SJSA1 (cell line): Measurements from ENCODE around the gene NCOR2. TPM values are rescaled to one million over a fixed set of nuclear protein-coding genes. Genes with fewer than 3 reads are reported as not detected.

Experiments used
- DNase-seq, 2 experiments: peaks; one replicate each; pipeline ENCODE4 v3.0.0-alpha.2; 2015 to 2020; ENCODE audit warnings: low spot score in 2 of 2, low read depth in 1 of 2
- H3K27ac ChIP-seq: fragments of 250-450 bp; sonication (Bioruptor Pico); 2 replicates; pipeline ENCODE4 v1.5.1; 2020; ENCODE audit warnings: mild to moderate bottlenecking, moderate library complexity
- H3K27me3 ChIP-seq: fragments of 250-450 bp; sonication (Bioruptor Pico); replicated peaks from 2 replicates; pipeline ENCODE4 v1.5.1; 2020; ENCODE audit warnings: mild to moderate bottlenecking, moderate library complexity
- H3K36me3 ChIP-seq: fragments of 250-450 bp; sonication (Bioruptor Pico); 2 replicates; pipeline ENCODE4 v1.5.1; 2020; ENCODE audit warnings: mild to moderate bottlenecking
- H3K4me1 ChIP-seq: fragments of 250-450 bp; sonication (Bioruptor Pico); replicated peaks from 2 replicates; pipeline ENCODE4 v1.6.1; 2021; ENCODE audit warnings: mild to moderate bottlenecking
- H3K4me3 ChIP-seq: fragments of 250-450 bp; sonication (Bioruptor Pico); 2 replicates; pipeline ENCODE4 v1.5.1; 2020; ENCODE audit warnings: mild to moderate bottlenecking
- H3K9me3 ChIP-seq: fragments of 250-450 bp; sonication (Bioruptor Pico); replicated peaks from 2 replicates; pipeline ENCODE4 v1.5.1; 2020; ENCODE audit warnings: mild to moderate bottlenecking
- total RNA-seq: library from RNA; depleted of rRNA; stranded (reverse); fragments of >200 nt; shearing (Covaris generic); gene quantifications from 2 replicates; pipeline ENCODE4 v1.2.3, GENCODE V29; 2014

Gene NCOR2
- total RNA-seq, 1 experiment from 2014 or later: 44.3 TPM

DNA sequence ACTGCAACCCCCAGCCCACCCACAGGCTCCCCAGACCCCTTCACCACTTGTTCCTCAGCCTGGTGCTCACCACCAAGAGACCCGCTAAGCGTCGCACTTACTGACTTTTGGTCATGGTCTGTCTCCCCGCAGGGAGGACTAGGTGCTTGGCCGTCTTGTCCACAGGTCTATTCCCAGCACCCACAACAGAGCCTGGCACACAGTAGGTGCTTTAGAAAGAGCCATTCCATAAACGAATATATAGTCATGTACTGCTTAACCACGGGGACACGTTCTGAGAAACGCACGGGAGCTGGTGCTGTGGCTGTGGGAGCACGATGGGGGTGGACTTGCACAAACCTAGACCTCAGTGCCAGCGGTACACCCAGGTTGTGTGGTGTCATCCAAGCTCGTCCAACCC, 34.0 kb downstream of the NCOR2 start:
- Histone ChIP-seq H3K9me3 (no peaks in the 10 kb centered on the region), H3K27me3 (no peaks in the 10 kb centered on the region), H3K27ac (no peak overlapping the region), H3K4me3 (no peak overlapping the region), H3K4me1 (peaks cover 24% of the 10 kb centered on the region), H3K36me3 (peaks cover 35% of the 10 kb centered on the region)
- DNase-seq: no peak

DNA sequence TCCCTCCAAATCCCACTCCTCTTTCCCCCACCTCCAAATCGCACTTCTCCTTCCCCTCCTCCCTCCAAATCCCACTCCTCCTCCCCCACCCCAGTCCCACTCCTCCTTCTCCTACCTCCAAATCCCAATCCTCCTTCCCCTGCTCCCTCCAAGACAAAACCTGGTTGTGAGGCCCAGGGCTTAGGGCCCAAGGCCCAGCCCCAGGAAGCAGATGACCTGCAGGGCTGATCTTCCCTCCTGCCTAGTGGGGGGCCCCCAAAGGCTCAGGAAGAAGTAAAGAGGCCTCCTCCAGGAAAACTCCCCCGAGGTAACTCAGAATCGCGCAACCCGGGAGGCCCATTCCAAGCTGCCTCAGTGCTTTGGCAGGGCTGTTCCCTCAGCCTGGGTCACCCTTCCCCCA, 34.4 kb downstream of the NCOR2 start:
- H3K27ac ChIP-seq: no peak overlapping the region
- no peaks in the 10 kb centered on the region for H3K9me3 ChIP-seq

DNA sequence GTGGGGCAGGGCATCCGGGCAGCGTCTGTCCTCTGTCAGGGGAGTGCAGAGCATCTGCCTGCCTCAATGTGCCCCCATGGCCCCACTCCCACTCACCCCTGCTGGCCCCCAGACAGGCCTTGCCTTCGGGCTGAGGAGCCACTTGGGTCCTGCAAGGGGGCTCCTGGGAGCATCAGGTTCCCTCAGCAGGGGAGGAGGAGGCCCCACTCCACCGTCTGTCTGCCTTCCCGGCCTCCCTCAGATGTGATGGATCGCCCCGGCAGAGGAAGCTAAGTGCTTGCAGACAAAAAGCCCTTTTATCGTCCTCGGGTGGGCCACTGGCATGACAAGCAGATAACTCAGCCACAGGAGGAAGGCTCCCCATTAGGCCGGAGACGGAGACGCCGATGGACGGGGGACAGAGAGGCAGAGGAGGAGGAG, 35.1 kb downstream of the NCOR2 start:
- Histone ChIP-seq H3K27me3 (no peaks in the 10 kb centered on the region), H3K4me1 (peaks cover 13% of the 10 kb centered on the region), H3K27ac (no peak overlapping the region), H3K9me3 (no peaks in the 10 kb centered on the region), H3K36me3 (peaks cover 42% of the 10 kb centered on the region), H3K4me3 (no peak overlapping the region)
- DNase-seq: no peak

More for the DNA sequence above, 34.4 kb downstream of the NCOR2 start:
- Histone ChIP-seq H3K36me3 (peaks cover 36% of the 10 kb centered on the region), H3K4me3 (no peak overlapping the region), H3K4me1 (peaks cover 19% of the 10 kb centered on the region), H3K27me3 (no peaks in the 10 kb centered on the region)
- no peak for DNase-seq

DNA sequence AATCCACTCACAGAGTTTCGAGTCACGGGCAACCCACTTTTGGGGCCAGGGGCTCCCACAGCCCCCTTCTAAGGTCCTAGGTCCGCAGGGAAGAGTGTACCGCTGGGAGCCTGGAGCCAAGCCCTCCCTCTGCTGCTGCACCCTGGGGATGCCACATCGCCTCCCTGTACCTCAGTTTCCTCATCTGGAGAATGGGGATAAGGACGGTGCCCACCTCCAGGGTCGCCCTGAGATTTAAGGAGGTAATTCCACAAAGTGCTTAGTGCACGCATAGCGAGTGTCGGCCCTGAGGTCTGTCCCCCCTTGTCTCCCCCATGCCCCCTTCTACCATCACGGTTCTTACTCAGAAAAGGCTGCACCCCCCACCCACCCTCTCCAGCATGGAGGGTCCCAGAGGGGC, 35.5 kb downstream of the NCOR2 start:
- peaks cover 9% of the 10 kb centered on the region for H3K4me1 ChIP-seq
- no peak for DNase-seq
- H3K27ac ChIP-seq: no peak overlapping the region
- no peaks in the 10 kb centered on the region for H3K27me3 ChIP-seq
- H3K9me3 ChIP-seq: no peaks in the 10 kb centered on the region
- H3K36me3 ChIP-seq: peaks cover 45% of the 10 kb centered on the region
- no peak overlapping the region for H3K4me3 ChIP-seq

DNA sequence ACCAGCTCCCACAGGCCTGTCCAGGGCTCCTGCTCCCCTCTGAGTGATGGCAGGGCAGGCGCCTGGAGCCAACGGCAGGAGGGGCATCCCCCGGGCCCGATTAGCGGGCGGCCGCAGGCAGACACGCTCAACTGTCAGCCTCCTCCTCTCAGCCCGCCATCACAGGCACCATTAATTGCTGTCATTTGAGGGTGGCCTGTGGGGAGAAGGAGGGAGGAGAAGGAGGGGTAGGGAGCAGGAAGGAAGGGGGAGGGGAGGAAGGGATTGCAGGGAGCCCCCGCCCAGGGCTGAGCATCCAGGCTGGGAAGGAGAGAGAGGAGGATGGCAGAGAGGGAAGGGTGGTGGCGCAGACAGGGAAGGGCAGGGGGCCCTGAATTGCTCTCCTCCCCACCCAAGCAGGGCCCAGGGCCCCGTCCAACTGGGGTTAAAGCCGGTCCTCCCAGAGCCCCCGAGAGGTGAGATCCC, 36.1 kb downstream of the NCOR2 start:
- Histone ChIP-seq H3K27ac (no peak overlapping the region), H3K4me3 (no peak overlapping the region)

DNA sequence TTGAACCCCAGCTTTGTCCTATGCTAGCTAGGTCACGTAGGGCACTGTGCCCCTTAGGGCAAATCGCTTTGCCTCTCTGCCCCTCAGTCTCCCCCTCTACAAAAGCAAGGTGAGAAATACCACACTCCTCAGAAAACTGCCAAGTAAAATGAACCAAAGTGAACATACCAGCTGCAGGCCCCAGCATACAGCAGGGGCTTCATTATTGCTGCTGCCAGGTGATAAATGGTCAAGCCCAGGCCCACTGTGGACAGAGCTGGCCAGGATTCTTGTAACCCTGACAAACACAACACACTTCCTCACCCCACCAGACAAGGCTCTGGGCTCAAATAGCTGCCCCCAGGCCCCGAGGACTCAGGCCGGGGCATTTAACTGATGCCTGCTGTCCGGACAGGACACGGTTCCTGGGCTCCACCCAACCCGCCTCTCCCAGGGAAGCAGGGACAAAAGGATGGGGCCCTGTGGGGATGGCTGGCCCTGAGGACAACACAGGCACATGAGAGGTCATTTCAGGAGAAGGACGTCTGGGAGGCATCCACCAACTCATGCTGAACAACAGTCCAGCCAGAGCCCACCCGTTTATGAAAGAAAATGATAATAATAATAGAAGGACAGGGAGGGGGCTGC, 36.7 kb downstream of the NCOR2 start:
- H3K9me3 ChIP-seq: no peaks in the 10 kb centered on the region
- no peak overlapping the region for H3K4me3 ChIP-seq
- H3K4me1 ChIP-seq: no peaks in the 10 kb centered on the region
- DNase-seq: no peak
- H3K36me3 ChIP-seq: peaks cover 52% of the 10 kb centered on the region
- no peak overlapping the region for H3K27ac ChIP-seq
- H3K27me3 ChIP-seq: no peaks in the 10 kb centered on the region

More for the DNA sequence above, 36.1 kb downstream of the NCOR2 start:
- Histone ChIP-seq H3K36me3 (peaks cover 49% of the 10 kb centered on the region), H3K4me1 (peaks cover 3% of the 10 kb centered on the region), H3K27me3 (no peaks in the 10 kb centered on the region), H3K9me3 (no peaks in the 10 kb centered on the region)
- DNase-seq: no peak

DNA sequence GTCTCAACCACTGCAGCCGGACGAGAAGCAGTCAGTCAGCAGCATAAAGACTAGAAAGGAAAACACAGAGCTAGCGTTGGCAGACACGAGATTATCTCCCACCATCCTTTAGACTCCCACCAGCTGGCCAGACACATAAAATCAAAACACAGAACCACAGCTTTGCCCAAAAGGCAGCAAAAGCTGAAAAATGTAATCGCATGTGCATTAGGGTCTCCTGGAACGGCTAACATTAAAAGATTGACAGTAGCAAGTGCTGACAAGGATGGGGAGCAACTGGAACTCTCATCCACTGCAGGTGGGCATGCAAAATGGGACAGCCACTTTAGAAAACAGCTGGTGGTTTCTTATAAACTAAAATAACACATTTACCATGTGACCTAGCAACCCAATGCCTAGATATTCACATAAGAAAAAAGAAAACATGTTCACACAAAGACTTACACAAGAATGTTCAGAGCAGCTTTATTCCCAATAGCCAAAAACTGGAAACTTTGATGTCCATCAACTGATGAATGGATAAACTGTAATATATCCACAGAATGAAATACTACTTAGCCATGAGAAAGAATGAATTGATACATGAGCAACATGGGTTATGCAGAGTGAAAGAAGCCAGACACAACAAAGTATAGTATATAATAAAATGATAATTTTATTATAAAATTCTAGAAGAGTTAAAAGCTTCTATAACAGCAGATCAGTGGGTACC, 37.7 kb downstream of the NCOR2 start:
- Histone ChIP-seq H3K27ac (no peak overlapping the region), H3K27me3 (no peaks in the 10 kb centered on the region), H3K4me1 (peaks cover under 1% of the 10 kb centered on the region)

DNA sequence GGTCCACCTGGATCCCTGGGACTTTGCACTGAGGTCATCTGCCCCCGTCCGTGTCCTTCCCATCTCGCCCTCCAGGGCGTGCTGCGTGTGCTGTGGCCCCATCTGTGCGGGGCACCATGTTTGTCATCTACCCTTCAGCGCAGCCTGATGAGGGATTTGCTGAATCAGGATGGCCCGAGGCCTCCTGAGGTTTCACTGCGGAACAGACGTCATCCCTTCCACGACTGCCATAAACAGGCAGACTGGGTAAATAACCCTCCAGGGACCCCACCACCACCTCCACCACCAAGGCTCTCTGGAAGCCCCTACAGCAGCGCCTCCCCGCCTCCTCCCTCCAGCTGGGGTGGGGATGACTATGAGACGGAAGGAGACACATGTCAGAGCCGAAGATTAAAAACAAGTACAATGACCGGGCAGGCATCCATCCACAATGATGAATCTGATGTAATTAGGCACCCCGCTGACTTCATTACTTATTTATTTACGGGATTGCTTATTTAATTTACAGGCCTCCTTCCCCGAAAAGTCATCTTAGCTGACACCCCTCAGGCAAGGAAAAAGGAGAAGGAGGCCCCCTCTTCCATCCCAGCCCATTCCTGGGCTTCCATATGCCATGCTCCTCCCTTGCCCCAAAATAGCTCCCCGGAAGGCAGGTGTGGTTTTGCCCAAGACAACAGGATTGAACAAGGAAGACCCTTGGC, 39.4 kb downstream of the NCOR2 start:
- no peak overlapping the region for H3K4me3 ChIP-seq
- no peaks in the 10 kb centered on the region for H3K9me3 ChIP-seq
- H3K27ac ChIP-seq: no peak overlapping the region
- DNase-seq: no peak
- peaks cover 11% of the 10 kb centered on the region for H3K4me1 ChIP-seq
- peaks cover 45% of the 10 kb centered on the region for H3K36me3 ChIP-seq
- H3K27me3 ChIP-seq: no peaks in the 10 kb centered on the region

More for the DNA sequence above, 37.7 kb downstream of the NCOR2 start:
- Histone ChIP-seq H3K4me3 (no peak overlapping the region), H3K36me3 (peaks cover 51% of the 10 kb centered on the region), H3K9me3 (no peaks in the 10 kb centered on the region)
- no peak for DNase-seq

DNA sequence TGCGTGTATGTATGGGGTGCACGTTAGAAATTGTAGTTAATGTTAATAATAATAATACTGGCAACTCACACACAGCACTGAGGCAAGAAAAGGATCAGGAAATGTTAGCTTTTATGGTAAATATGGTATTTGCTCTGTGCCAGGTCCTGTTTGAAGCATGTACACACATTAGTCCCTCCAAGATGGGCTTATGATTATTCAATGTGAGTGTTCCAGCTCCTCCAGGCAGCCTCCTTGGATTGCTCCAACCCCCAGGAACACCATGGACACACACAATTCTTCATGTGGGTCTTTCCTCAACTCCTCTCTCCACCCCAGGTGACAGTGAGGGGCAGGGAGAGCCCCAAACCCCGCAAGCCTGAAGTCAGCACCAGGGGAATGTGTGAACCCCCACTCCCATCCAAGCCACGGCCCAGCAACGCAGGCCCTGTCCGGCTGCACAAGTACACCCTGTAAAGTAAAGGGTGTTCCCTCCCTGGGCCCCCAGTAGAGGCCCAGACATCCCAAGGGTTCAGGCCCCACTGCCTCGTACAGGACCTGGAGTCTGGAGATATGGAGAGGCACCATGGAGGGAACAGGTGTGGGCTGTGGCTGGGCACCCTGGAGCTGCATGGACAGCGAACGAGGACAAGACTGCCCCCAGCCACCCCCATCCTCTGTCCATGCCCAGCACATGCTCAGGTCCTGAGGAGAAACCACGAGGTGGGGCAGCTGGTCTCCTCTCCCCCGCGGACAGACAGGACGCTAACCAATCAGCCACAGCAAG, 41.3 kb downstream of the NCOR2 start:
- peaks cover 62% of the 10 kb centered on the region for H3K36me3 ChIP-seq
- H3K27me3 ChIP-seq: no peaks in the 10 kb centered on the region
- H3K4me1 ChIP-seq: peaks cover 11% of the 10 kb centered on the region
- no peak overlapping the region for H3K27ac ChIP-seq
- no peak overlapping the region for H3K4me3 ChIP-seq
- no peaks in the 10 kb centered on the region for H3K9me3 ChIP-seq
- no peak for DNase-seq

DNA sequence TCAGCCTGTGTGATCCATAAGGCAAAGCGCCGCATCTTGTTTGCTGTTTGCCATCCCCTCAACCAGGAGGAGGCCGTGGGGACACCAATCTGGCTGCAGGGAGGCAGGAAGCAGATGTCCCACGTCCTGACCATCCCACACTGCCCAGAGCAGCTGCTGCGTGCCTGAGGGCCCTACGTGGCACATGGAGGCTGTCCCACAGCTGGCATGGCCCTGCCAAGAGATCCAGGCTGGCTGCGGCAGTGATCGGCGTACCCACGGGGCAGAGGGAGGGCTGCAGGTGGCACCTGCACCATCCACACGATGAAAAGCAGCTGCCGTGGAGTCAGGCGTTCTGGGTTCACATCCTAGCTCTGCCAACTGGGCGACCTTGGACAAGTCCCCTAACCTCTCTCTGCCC, 42.0 kb downstream of the NCOR2 start:
- H3K4me1 ChIP-seq: peaks cover 17% of the 10 kb centered on the region
- no peak for DNase-seq
- H3K36me3 ChIP-seq: peaks cover 65% of the 10 kb centered on the region
- no peak overlapping the region for H3K27ac ChIP-seq
- no peaks in the 10 kb centered on the region for H3K9me3 ChIP-seq
- H3K4me3 ChIP-seq: no peak overlapping the region
- no peaks in the 10 kb centered on the region for H3K27me3 ChIP-seq

DNA sequence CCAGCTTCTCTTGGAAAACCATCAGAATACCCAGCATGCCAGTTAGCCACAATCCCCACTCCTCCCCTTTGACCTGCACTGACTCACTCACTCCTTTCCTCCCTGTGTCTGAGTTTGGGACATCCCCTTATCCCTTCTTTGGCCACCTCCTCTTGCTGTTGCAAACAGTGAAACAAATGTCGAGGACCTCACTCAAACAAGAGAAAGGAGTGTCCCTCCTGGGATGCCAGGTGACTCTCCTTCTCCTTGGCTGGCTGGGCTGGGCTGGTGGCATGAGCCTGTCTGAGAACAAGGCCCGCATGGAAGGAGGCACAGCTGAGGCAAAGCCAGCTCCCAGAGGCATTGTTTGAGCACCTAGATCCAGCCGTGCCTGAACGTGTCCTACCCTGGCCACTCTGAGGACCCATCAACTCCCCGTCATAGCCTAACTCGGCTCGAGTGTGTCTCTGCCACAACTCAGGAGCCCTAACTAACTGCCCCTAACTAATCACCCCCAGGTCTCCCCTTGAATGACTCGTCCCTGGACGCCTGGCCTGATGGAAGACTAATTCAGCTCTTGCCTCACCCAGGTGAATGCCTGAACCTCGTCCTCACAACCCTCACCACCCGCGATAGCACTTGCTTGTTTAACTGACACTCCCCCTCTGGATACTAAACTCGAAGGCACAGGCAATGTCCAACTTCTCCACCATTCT, 43.0 kb downstream of the NCOR2 start:
- H3K4me3 ChIP-seq: no peak overlapping the region
- H3K4me1 ChIP-seq: peaks cover 28% of the 10 kb centered on the region
- peak in 1 of 2 experiments; percentile 39 for DNase-seq
- H3K27me3 ChIP-seq: no peaks in the 10 kb centered on the region
- H3K27ac ChIP-seq: no peak overlapping the region; the same call in 1 of the 2 replicates
- H3K36me3 ChIP-seq: peaks cover 68% of the 10 kb centered on the region
- no peaks in the 10 kb centered on the region for H3K9me3 ChIP-seq

DNA sequence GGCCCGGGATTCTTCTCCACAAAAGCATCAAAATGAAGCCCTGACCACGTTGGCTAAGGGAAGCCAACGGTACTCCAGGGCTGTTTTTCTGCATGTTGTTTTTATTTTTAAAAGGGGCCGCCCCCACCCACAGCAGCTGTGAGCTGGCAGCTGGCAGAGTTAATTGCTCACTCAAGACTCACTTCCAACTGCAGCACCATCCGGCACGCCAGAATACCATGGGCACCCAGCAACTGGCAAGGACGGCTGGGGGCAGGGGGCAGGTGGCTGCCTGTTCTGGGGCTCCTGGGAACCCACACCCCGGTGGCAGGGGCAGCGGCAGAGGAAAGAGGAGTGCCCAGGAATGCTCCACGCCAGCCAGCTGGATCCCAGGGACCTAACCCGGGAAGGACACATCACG, 44.3 kb downstream of the NCOR2 start:
- Histone ChIP-seq H3K4me1 (peaks cover 41% of the 10 kb centered on the region), H3K4me3 (no peak overlapping the region), H3K9me3 (no peaks in the 10 kb centered on the region), H3K36me3 (peaks cover 61% of the 10 kb centered on the region), H3K27me3 (no peaks in the 10 kb centered on the region), H3K27ac (no peak overlapping the region)
- no peak for DNase-seq

DNA sequence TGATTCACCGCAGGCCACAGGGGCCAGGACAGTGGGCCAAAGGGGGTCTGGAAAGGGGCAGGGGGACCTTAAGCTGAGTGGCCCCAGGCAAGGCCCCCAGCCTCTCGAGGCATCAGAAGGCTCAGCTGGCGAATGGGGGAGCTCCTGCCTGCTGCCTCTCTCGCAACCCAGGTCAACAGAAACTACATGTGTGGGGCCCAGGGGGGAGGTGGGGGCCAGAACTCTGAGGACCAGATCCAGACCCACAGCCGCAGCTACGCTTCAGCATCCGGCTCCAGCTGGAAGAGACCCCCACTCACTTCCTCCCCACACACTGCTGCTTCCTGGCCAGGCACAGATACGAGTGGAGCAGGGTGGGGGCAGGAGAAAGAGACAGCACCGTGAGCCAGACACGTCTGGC, 46.5 kb downstream of the NCOR2 start:
- no peak overlapping the region for H3K4me3 ChIP-seq
- H3K4me1 ChIP-seq: peaks cover 61% of the 10 kb centered on the region
- H3K9me3 ChIP-seq: no peaks in the 10 kb centered on the region
- H3K27me3 ChIP-seq: no peaks in the 10 kb centered on the region
- no peak overlapping the region for H3K27ac ChIP-seq
- DNase-seq: no peak
- peaks cover 42% of the 10 kb centered on the region for H3K36me3 ChIP-seq
